GM12878 (cell line): Measurements from ENCODE around the gene TXN2. TPM values are rescaled to one million over a fixed set of nuclear protein-coding genes. Genes with fewer than 3 reads are reported as not detected.
A peak's percentile ranks its signal among the peaks of the same experiment; 100 is the strongest.

Experiments
- ASH2L ChIP-seq: fragments of 300-600, 200-600 bp; sonication (generic); IDR thresholded peaks from 2 replicates; pipeline ENCODE4 v1.6.1; 2017; ENCODE audit warnings: low read depth, mild to moderate bottlenecking, borderline replicate concordance
- BHLHE40 ChIP-seq, 2 experiments: fragments of 450-650 bp in 1 of 2; IDR thresholded peaks; 2 replicates each; pipeline ENCODE4 v1.6.1; 2011 to 2017; ENCODE audit warnings: low read depth in 2 of 2, borderline replicate concordance in 1 of 2, improper control_type of control experiment in 1 of 2, low read length in 1 of 2, mild to moderate bottlenecking in 1 of 2
- ETV6 ChIP-seq, 2 experiments: fragments of 450-650 bp in 1 of 2; IDR thresholded peaks in 1 of 2; conservative IDR thresholded peaks in 1 of 2; 2 replicates each; pipeline ENCODE4 v1.6.1; 2014; ENCODE audit warnings: antibody characterized with exemption in 1 of 2, borderline replicate concordance in 1 of 2, low read depth in 1 of 2, mild to moderate bottlenecking in 1 of 2, moderate library complexity in 1 of 2
- GATAD2B ChIP-seq: fragments of 450-650 bp; conservative IDR thresholded peaks from 2 replicates; pipeline ENCODE4 v1.6.1; 2017; ENCODE audit warnings: low read depth, mild to moderate bottlenecking, moderate library complexity
- IKZF1 ChIP-seq: fragments of 450-650 bp; conservative IDR thresholded peaks from 2 replicates; pipeline ENCODE4 v1.6.1; 2017; ENCODE audit warnings: antibody characterized with exemption, mild to moderate bottlenecking
- IRF4 ChIP-seq: IDR thresholded peaks from 2 replicates; pipeline ENCODE4 v1.6.1; 2011; ENCODE audit warnings: low read depth, low read length
- JUNB ChIP-seq: IDR thresholded peaks from 2 replicates; pipeline ENCODE4 v1.6.1; 2016; ENCODE audit warnings: antibody characterized with exemption, mild to moderate bottlenecking
- KAT2A ChIP-seq: conservative IDR thresholded peaks from 2 replicates; pipeline ENCODE4 v1.6.1; 2011; ENCODE audit warnings: low read depth, low read length; ENCODE audit not compliant: control insufficient read depth
- MTA2 ChIP-seq: fragments of 450-650 bp; IDR thresholded peaks from 2 replicates; pipeline ENCODE4 v1.6.1; 2016; ENCODE audit warnings: low read depth, mild to moderate bottlenecking, moderate library complexity
- NR2F1 ChIP-seq: fragments of 450-650 bp; conservative IDR thresholded peaks from 2 replicates; pipeline ENCODE4 v1.6.1; 2017; ENCODE audit warnings: mild to moderate bottlenecking
- PAX5 ChIP-seq: IDR thresholded peaks from 2 replicates; pipeline ENCODE4 v1.6.1; 2011; ENCODE audit warnings: low read depth, low read length, borderline replicate concordance
- PBX3 ChIP-seq: IDR thresholded peaks from 2 replicates; pipeline ENCODE4 v1.6.1; 2011; ENCODE audit warnings: mild to moderate bottlenecking, low read depth, low read length, moderate library complexity; ENCODE audit not compliant: insufficient replicate concordance
- RELB ChIP-seq: fragments of 450-650 bp; IDR thresholded peaks from 2 replicates; pipeline ENCODE4 v1.6.1; 2017; ENCODE audit warnings: low read depth, mild to moderate bottlenecking, moderate library complexity
- RUNX3 ChIP-seq: IDR thresholded peaks from 2 replicates; pipeline ENCODE4 v1.6.1; 2012; ENCODE audit warnings: low read length, inconsistent platforms
- TCF12 ChIP-seq: IDR thresholded peaks from 2 replicates; pipeline ENCODE4 v1.6.1; 2011; ENCODE audit warnings: low read depth, mild to moderate bottlenecking, low read length
- TCF3 ChIP-seq: IDR thresholded peaks from 2 replicates; pipeline ENCODE4 v1.6.1; 2012; ENCODE audit warnings: low read depth, mild to moderate bottlenecking, low read length, borderline replicate concordance; ENCODE audit not compliant: insufficient read depth
- ZBTB11 ChIP-seq: fragments of 450-650 bp; formaldehyde crosslinking; IDR thresholded peaks from 2 replicates; pipeline ENCODE4 v1.5.0; 2022; ENCODE audit warnings: mild to moderate bottlenecking, missing genetic modification characterization
- ZNF687 ChIP-seq: fragments of 450-650 bp; IDR thresholded peaks from 2 replicates; pipeline ENCODE4 v1.6.1; 2017; ENCODE audit warnings: mild to moderate bottlenecking, moderate library complexity
- polyA plus RNA-seq, 11 experiments: library from polyadenylated mRNA; depleted of rRNA in 4 of 11; unstranded in 6 of 11; stranded (reverse) in 5 of 11; fragments of >200 nt; fragmentation: Nextera tagmentation in 4 of 11; fragmentation: Illumina TruSeq in 1 of 11; extraction: Ambion mirVana in 4 of 11; extraction: Trizol in 1 of 11; gene quantifications; 1 replicate in 1 of 11; 2 replicates in 10 of 11; pipeline versions ENCODE4 v1.2.1 to v1.2.3, GENCODE V29; 2011 to 2016; ENCODE audit warnings: inconsistent platforms in 2 of 11, missing spikeins in 2 of 11, low read depth in 1 of 11
- total RNA-seq, 4 experiments: library from RNA; depleted of rRNA in 3 of 4; stranded (reverse); fragments of >200 nt in 3 of 4; fragmentation: Illumina TruSeq in 1 of 4; extraction: Trizol in 1 of 4; gene quantifications; 2 replicates each; pipeline versions ENCODE4 v1.2.1 to v1.2.3, GENCODE V29; 2013 to 2021
- TF ChIP-seq, protein P1 (sequence below): IDR thresholded peaks from 2 replicates; pipeline ENCODE4 v1.6.1; 2012; ENCODE audit warnings: low read depth, low read length, improper control_type of control experiment

Gene TXN2
- total and polyA plus RNA-seq, 10 of the 15 experiments (the other 5 are each of a cell fraction or from before 2014, with no cell fraction given), result 70.2 to 350 (median 183) TPM

- TF ChIP-seq PBX3 (no peak), KAT2A (no peak), BHLHE40 (IDR thresholded peaks at IDR 0.05; ENCODE audit: borderline replicate concordance in 1 of 2, low read depth in 2 of 2, low read length in 1 of 2) (peak; percentile 52 to 85; a peak in 3 of 4 replicates), TCF12 (peak; percentile 63; the same call in 1 of the 2 replicates), RELB (peak; percentile 81), TCF3 (peak; percentile 67; the same call in 1 of the 2 replicates), IRF4 (peak; percentile 72; the same call in 1 of the 2 replicates), JUNB (no peak), GATAD2B (peak; percentile 54; the same call in 1 of the 2 replicates), ZBTB11 (CRISPR knock-in tag) (no peak), ASH2L (no peak), PAX5 (0 out of 2 replicates have a peak, but pooled peaks have one; percentile 7), ZNF687 (peak; percentile 91), MTA2 (peak; percentile 37; the same call in 1 of the 2 replicates), RUNX3 (peak; percentile 98), ETV6 (conservative IDR thresholded peaks at IDR 0.05 in 1 of 2, IDR thresholded peaks at IDR 0.05 in 1 of 2; ENCODE audit: borderline replicate concordance in 1 of 2, low read depth in 1 of 2) (peak in 1 of 2 experiments; percentile 83; a peak in 2 of 4 replicates), NR2F1 (no peak), IKZF1 (peak; percentile 93)
- TF ChIP-seq, protein P1, sequence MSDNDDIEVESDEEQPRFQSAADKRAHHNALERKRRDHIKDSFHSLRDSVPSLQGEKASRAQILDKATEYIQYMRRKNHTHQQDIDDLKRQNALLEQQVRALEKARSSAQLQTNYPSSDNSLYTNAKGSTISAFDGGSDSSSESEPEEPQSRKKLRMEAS, result peak; percentile 18; the same call in 1 of the 2 replicates
Measured at GRCh38 chr22:36493690-36494110, 12.3 kb upstream of the TXN2 start (continued).
